ENCODE measurements around the gene OLFM4. TPM values are rescaled to one million over a fixed set of nuclear protein-coding genes. Genes with fewer than 3 reads are reported as not detected.

OLFM4 gene
- total and polyA plus RNA-seq, 2 of the 8 experiments (the other 6 are each of a cell fraction or from before 2014, with no cell fraction given) = not detected

DNA sequence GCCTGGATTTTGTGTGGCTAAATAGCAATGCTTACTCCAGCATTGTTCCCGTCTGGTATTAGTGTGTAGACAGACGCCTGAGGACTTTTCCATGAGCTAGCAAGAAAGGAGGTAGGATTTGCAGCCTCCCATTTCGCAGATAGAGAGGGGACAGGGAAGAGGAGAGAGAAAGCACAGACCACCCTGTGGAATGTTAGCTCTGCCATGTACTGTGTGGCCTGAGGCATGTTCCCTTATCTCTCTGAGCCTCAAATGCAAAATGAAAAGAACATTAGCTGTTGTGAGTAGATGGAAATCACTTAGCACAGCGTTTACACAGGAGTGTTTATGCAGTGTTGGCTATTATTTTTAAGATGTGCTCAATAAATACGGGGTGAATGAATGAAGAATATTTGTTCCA is 45.5 kb downstream of the OLFM4 start:
- H2AK5ac ChIP-seq (ENCODE audit: low read depth, low read length) = no peak overlapping the region
- H2AFZ ChIP-seq (ENCODE audit: low read length) = no peak overlapping the region
- H3K4me2 ChIP-seq (ENCODE audit: insufficient read depth in 1 of 2, low read depth in 2 of 2, low read length in 2 of 2) = no peak overlapping the region
- peaks cover 0 to 9% (median 6%) of the 10 kb centered on the region in 4 experiments; a peak in 5 of 7 replicates for H3K4me1 ChIP-seq (replicated peaks in 1 of 4; ENCODE audit: control insufficient read depth in 3 of 4, insufficient read depth in 4 of 4, low read length in 3 of 4)
- H4K5ac ChIP-seq (ENCODE audit: insufficient read length, low read depth, low read length) = no peak overlapping the region
- H2BK20ac ChIP-seq (ENCODE audit: low read length) = no peak overlapping the region
- no peaks in the 10 kb centered on the region; the same call in 1 of the 2 replicates for H3K23me2 ChIP-seq (ENCODE audit: low read depth, low read length)
- H3K9me3 ChIP-seq (ENCODE audit: insufficient read depth in 2 of 2, low read depth in 1 of 2, low read length in 1 of 2) = no peaks in the 10 kb centered on the region
- ChIA-PET CTCF (ENCODE audit: partially characterized antibody) (interaction anchor here (1.1 kb wide), 1 partner anchor 228 kb away, joined by 4 read pairs; no protein-coding TSS in a partner anchor), POLR2A (ENCODE audit: partially characterized antibody) (no interaction called here)
- H3K14ac ChIP-seq (ENCODE audit: insufficient read length) = no peak overlapping the region
- no peaks in the 10 kb centered on the region for H3K27me3 ChIP-seq (replicated peaks in 1 of 4; ENCODE audit: control insufficient read depth in 3 of 4, extremely low read depth in 1 of 4, insufficient read depth in 3 of 4, low read length in 3 of 4)
- no peak overlapping the region for H4K8ac ChIP-seq (ENCODE audit: extremely low read depth, insufficient read depth, low read length)
- H2BK5ac ChIP-seq (ENCODE audit: low read depth, low read length) = no peak overlapping the region
- DNase-seq (ENCODE audit: low read depth in 1 of 2, low spot score in 2 of 2) (no peak), FAIRE-seq (no peak)
- H3K79me1 ChIP-seq (ENCODE audit: low read depth, low read length) = no peaks in the 10 kb centered on the region
- H2BK120ac ChIP-seq (replicated peaks; ENCODE audit: low read depth, low read length) = no peak overlapping the region
- no peak overlapping the region for H3K56ac ChIP-seq (replicated peaks; ENCODE audit: insufficient read length, low read depth, low read length)
- no peaks in the 10 kb centered on the region for H3K36me3 ChIP-seq (ENCODE audit: control insufficient read depth in 2 of 4, insufficient read depth in 4 of 4, low read length in 3 of 4)
- no peak overlapping the region for H3K9ac ChIP-seq (replicated peaks in 1 of 4; ENCODE audit: extremely low read depth in 1 of 4, low read depth in 3 of 4, low read length in 3 of 4)
- H3K18ac ChIP-seq (ENCODE audit: extremely low read depth, low read length) = no peak overlapping the region
- no peak overlapping the region for H3K23ac ChIP-seq (ENCODE audit: insufficient read length)
- no peak overlapping the region for H2BK12ac ChIP-seq (ENCODE audit: low read depth, low read length)
- no peak overlapping the region for H3K27ac ChIP-seq (ENCODE audit: low read depth, low read length)
- WGBS, 2 experiments (ENCODE audit: extremely low coverage in 1 of 2, insufficient coverage in 1 of 2, insufficient read length in 1 of 2, insufficient replicate concordance in 2 of 2, low coverage in 1 of 2, low lambda C conversion rate in 2 of 2, missing lambda C conversion rate in 1 of 2) = 84% methylated on average over 5 of the region's 5 CpGs; no CpG with 5 or more reads in 1 of the 2 experiments
- H3K4me3 ChIP-seq (ENCODE audit: extremely low read depth in 1 of 4, insufficient read depth in 2 of 4, low read depth in 3 of 4, low read length in 4 of 4) = no peak overlapping the region
- H3K79me2 ChIP-seq (ENCODE audit: control insufficient read depth in 1 of 2, insufficient read depth in 2 of 2, low read length in 2 of 2) = no peaks in the 10 kb centered on the region
- no peak overlapping the region for H2BK15ac ChIP-seq (ENCODE audit: low read length)
- H4K20me1 ChIP-seq (replicated peaks in 1 of 2; ENCODE audit: control insufficient read depth in 1 of 2, insufficient read depth in 2 of 2, low read length in 2 of 2) = no peaks in the 10 kb centered on the region
- no peak overlapping the region for H3K4ac ChIP-seq (replicated peaks; ENCODE audit: insufficient read length, low read depth, low read length)
- no peak overlapping the region for H4K91ac ChIP-seq (replicated peaks; ENCODE audit: insufficient read length, low read length)
- TF ChIP-seq SP2 (IDR thresholded peaks at IDR 0.05; ENCODE audit: low read length) (no peak), SIN3A (conservative IDR thresholded peaks at IDR 0.05 in 1 of 2, IDR thresholded peaks at IDR 0.05 in 1 of 2; ENCODE audit: low read depth in 1 of 2, low read length in 2 of 2) (no peak), KDM4A (IDR thresholded peaks at IDR 0.05; ENCODE audit: low read depth, low read length, severe bottlenecking) (no peak), CREB1 (IDR thresholded peaks at IDR 0.05) (no peak), TAF7 (optimal IDR thresholded peaks at IDR 0.05; ENCODE audit: borderline replicate concordance, low read depth, low read length) (no peak), FOSL1 (IDR thresholded peaks at IDR 0.05; ENCODE audit: insufficient read depth, low read depth, low read length) (no peak), SP1 (IDR thresholded peaks at IDR 0.05; ENCODE audit: low read depth, low read length) (no peak), PHF8 (conservative IDR thresholded peaks at IDR 0.05; ENCODE audit: low read depth, low read length) (no peak), SP4 (IDR thresholded peaks at IDR 0.05; ENCODE audit: low read length) (no peak), CHD1 (IDR thresholded peaks at IDR 0.05; ENCODE audit: low read depth, low read length) (no peak), KDM5A (IDR thresholded peaks at IDR 0.05; ENCODE audit: low read length) (no peak), YY1 (IDR thresholded peaks at IDR 0.05; ENCODE audit: low read depth, low read length) (no peak), CEBPB (IDR thresholded peaks at IDR 0.05; ENCODE audit: low read depth, low read length) (no peak), MAFK (IDR thresholded peaks at IDR 0.05; ENCODE audit: low read depth, low read length) (no peak), NANOG (IDR thresholded peaks at IDR 0.05; ENCODE audit: insufficient read depth, low read depth, low read length, poor library complexity, severe bottlenecking) (no peak), SIRT6 (IDR thresholded peaks at IDR 0.05; ENCODE audit: low read length) (no peak)
